CD4-positive, alpha-beta T cell treated with Interleukin-4 for 1 hour (primary cell): ENCODE results near the gene RHCG.
"Not testable (repeated sequence)": the region's sequence is repeated elsewhere in the genome, so short reads cannot be mapped to it uniquely, and the experiment has no call there.

ENCODE experiments used
- DNase-seq, 2 donors: peaks; one replicate each; pipeline ENCODE4 v3.0.0-alpha.2; 2020 to 2022

The RHCG gene

DNA sequence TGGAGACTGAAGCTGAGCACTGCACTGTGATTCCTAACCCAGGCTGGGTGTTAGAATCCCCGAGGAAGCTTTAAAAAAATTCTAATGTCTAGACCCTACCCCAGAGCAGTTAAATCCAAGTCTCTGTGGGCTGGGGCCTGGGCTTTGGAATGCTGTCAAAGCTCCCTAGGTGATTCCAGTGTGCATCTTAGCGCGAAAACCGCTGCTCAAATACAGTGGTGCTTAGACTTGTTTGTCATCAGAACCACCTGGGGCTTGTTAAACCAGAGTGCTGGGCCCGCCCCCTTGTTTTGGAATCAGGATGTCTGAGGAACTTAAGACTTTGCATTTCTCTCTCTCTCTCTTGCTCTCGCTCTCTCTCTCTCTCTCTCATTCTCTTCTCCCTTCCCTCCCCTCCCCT, 20.7 kb downstream of the RHCG start:
- DNase-seq: no peak

DNA sequence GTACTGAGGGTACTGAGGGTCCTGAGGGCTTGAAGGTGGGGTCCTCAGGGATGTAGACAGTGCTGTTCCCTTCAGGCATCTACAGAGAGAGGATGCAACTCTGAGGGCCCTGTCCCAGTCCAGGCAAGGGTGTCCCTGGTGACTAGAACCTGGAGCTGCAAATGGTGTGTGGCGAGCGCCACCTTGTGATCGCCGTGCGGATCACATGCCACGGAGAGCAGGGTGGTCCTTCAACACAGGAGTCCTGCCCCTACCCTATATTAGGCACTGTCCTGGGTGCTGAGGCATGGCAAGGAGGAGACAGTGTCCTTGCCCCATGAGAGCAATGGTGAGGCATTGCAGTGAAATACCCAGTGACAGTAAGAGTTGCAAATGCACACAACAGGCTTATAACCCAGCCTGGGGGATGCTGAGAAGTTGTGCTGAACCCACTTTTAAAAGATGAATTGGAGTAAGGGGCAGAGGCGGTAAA, 23.6 kb downstream of the RHCG start:
- peak; percentile 13 to 53 for DNase-seq

DNA sequence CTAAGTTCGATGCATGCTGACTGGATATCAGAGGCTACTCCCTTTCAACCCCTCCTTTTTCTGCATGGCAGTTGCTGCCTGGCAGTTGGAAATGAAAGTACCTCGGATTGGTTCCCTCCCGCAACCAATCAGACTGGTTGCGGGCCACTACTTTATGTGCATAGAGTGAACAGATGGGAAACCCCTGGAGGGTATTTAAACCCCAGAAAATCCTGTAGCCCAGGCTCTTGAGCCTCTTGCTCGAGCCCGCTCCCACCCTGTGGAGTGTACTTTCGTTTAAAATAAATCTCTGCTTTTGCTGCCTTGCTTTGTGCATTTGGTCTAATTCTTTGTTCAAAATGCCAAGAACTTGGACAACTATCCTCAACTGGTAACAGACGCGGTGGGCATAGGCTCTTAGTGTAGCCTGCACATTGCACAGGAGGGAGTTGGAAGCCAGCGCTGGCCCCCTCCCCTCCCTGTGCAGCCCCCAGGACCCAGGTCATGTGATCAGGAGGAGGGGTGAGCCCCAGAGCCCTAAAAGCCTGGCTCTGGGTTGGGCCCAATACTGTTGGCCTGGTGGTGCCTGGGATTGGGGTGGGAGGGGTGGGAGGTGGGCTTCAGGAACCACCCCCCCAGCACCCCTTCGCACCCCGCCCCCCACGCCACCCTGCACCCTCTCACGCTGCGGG, 26.8 kb downstream of the RHCG start:
- DNase-seq: no peak

DNA sequence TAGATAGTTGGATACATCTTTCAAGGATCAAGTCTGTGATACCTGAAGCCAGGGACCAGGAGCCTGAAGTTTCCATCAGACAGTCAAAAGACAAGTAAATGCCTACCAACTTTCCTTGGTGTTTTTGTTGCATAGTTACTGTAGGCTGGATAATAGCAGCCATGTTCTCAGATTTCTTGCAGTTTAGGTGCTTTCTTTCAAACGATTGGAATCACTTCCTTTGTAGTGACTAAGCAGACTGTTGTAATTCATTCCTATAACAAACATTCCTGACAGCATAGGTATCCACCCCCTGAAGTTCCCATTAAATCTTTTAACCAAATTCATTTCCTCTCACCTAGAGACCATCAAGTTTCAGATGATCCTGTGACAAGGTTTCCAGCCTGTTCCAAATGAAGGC, 27.6 kb downstream of the RHCG start:
- DNase-seq: not testable (repeated sequence)

DNA sequence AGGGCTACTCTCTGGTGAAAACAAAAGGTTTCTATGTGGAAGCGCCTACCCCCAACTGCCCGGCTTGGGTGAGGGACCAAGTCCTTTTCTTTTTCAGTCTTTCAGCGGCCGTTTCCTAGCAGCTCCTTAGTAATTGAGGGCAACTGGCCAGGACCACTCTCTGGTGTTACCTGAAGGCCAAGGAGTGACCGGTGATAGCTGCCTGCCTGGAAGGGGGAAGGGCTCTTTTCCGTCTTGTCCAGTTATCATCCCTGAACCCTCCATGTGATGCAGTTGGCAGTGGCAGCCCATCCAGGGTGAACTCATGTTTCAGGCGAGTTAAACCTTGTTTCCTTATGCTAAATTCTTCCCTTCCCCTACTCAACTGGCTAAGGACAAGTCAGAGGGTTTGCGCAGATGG, 33.3 kb downstream of the RHCG start:
- DNase-seq: no peak

DNA sequence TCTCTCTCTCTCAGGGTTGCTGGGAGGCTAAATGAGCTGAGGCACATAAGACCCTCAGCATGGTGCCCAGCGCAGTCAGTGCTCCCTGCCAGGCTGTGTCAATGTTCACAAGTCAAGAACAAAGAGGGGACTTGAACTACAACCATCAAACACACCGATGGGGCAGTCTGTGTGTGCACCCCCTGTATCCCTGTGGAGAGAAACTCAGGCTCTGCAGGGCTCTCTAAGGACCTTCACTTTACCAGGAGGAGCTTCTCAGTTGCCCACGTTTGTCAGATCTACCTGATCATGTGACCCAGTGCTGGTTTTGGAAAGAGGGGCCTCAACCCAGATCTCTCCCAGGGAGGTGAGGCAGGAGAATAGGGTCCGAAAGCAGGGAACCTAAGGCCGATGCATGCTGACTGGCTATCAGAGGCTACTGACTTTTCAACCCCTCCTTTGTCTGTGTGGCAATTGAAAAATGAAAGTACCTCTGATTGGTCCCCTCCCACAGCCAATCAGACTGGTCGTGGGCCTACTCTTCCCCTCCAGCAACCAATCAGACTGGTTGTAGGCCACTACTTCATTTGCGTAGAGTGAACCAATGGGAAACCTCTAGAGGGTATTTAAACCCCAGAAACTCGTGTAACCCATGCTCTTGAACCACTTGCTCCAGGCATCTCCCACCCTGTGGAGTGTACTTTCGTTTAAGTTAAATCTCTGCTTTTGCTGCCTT, 34.0 kb downstream of the RHCG start:
- DNase-seq: no peak

DNA sequence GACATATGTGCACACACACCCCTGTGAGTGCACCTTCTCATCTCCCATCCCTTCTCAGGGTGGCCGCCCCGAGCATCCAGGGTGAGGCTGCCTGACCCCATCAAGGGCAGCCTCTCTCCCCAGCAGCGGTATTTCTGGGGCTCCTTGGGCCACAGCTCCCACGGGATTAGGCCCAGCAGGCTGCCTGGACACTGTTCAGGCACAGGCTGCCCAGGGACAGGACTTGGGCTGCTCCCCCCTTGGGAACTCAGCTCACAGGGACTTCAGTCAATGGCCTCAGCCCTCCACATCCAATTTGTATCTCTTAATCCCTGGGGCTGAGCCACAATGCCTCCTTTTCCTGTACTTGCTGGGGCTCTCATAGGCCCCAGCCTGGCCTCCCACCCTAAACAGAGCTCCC, 35.0 kb downstream of the RHCG start:
- no peak for DNase-seq

DNA sequence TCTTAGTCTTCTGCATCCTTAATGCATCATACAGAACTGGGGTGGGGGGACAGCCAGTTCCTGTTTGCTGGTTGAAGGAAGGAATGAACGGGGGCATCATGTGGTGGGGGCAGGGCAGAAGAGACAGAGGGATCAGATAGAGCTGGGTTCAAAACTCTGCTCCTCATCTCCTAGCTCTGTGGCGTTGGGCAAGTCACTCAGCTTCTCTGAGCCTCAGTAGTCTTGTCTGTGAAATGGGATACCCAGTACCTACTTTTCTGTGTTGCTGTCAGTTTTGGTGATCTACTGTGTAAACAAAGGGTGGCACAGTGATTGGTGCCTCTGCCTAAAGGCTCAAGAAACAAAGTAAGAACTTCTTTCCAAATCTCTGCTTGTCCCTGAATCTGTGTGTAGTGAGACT, 36.3 kb downstream of the RHCG start:
- DNase-seq: no peak

DNA sequence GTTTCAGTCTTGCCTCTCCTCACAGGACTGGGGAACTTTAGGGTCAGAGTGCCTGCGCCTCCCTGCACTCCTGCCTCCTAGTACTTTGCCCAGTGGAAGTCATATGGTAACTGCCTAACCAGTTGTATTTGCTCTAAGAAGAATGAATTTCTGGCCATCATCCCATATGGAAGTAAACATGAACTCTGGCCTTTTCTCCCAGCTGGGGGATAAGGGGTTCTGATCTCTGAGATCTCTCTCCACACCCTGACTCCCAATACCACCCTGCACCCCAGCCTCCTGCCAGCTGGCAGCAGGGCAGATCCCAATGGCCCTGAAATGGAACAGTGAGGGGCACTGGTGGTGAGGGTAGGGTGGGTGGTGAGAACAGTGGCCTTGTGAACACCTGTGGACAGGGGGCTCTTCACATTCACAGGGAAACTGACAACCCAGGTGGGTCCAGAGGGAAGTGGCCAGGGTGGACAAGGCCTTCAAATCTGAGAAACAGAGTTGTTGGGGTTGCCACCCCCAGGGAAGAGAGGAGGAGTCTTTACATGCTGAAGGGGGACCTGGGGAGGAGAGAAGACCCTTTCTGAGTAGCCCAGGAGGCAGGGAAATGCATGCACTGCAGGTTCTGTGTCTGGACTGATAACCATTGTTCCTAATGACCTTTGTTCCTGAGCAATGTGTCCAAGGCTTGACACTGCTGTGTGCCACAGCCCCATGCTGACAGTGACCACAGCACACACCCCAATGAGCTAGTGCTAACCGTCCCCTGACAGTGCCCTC, 36.9 kb downstream of the RHCG start:
- DNase-seq: no peak

DNA sequence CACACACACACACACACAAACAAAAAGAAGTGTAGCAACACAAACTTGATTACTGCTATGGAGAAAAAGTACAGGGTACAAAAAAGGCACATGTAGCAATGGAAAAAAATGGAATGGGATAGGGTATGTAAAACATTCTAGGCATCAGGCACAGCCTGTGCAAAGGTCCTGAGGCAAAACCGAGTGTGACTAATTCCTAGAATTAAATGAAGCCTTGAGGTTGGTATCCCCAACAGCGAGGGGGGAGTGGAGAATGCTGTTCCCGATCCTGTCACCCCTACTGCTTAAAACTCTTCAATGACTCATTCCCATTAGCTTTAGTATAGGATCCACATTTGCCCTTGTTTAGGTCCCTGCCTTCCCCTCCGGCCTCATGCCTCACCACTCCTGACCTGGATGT, 37.9 kb downstream of the RHCG start:
- no peak for DNase-seq

DNA sequence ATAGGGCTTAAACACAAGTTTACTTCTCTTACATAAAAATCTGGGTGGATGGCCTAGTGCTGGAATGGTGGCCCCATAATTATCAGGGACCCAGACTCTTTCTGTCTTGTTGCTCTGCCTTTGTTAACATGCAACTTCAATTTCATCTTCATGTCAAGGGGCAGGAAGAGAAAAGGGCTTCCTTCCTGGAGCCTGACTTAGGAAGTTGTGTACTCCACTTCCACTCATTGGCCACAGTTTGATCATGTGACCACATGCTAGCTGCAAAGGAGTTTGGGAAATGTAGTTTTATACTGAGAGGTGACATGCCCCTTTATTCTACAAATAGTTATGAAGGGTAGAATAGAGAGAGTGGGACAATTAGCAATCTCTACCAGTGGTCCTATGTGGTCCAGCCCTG, 39.3 kb downstream of the RHCG start:
- DNase-seq: peak in 1 of 2 donors; percentile 5

DNA sequence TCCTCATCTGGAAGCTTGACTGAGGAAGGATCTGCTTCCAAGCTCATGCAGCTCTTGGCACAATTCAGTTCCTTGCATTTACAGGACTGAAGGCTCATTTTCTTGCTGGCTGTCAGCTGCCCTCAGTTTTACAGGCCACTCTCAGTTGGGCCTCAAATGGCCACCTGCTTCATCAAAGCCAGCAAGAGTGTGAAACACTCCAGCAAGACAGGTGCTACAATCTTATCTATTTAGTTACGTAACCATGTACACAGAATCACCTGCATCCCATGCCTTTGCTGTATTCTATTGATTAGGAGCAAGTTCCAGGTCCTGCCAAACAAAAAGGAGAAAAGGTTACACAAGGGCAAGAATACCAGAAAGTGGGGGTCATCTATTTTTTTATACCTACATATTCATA, 40.8 kb downstream of the RHCG start:
- no peak for DNase-seq

DNA sequence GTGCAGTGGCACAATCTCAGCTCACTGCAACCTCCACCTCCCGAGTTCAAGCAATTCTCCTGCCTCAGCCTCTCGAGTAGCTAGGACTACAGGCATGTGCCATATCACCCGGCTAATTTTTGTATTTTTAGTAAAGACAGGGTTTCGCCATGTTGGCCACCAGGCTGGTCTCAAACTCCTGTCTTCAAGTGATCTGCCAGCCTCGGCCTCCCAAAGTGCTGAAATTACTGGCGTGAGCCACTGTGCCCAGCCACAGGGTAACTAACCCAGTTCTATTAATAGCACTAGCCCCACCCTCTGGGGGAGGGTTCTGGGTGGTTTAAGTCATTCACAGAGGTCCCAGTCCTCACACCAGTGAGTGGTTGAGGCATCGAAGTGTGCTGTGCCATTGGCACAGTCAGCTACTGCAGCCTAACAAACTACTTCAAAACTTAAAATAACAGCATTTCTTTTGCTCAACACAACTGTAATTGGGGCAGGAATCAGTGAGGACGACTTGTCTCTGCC, 44.0 kb downstream of the RHCG start:
- DNase-seq: no peak

DNA sequence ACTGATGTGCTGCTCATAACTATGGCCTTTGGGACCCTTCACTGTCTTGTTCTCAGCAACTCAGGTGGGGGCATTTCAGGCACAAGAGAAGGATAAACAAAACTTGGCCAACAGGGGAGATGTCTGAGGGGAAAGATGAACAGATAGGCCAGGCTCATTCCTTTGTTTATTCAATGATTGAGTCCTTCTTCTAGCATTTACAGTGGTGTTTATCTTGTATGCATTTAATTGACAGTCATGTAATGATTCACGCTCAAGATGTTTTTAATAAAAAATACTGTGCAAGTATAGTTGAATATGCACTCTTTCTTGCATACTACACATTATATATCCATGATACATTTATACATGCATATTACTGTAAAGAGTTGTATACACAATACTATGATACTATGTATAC, 44.5 kb downstream of the RHCG start:
- DNase-seq: no peak

DNA sequence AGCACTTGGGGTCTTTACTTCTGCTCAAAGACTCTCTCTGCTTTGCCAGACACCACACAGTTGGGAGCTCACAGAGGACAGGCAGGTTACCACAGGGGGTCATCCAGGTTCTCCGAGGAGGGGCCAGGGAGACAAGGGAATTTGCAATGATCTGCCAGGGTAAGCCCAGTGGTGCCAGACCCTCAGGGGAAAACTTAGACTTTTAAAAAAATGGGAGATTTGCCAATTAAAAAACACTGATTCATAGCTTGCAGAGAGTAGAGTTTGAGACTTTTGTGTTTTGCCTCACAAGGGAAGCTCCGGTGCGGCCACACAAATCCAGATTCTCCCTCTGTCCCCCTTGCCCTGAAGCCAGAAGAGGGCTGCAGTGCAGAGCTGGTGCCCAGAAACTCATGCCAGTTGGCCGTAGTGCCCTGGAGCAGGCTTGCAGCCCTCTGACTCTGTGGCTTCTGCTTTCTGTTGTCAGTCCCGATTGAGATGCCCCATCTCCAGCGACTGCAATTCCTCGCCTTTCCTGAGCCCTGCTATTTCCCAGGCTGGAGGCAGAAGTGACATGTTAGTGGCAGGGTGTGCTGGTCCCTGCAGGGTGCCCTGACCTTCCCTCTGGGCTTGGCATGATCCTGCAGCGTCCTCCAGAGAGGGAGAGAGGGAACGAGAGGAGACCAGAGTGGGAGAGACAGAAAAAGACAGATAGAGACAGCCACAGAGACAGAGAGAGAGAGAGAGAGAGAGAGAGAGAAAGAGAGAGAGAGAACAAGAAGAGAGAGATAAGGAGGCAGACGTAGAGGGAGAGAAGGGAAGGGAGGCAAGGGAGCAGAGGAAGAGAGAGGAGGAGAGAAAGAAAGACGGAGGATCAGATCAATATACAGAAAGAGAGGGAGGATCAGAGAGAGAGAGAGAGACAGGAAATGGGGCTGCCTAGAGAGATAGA, 46.0 kb downstream of the RHCG start:
- no peak for DNase-seq

DNA sequence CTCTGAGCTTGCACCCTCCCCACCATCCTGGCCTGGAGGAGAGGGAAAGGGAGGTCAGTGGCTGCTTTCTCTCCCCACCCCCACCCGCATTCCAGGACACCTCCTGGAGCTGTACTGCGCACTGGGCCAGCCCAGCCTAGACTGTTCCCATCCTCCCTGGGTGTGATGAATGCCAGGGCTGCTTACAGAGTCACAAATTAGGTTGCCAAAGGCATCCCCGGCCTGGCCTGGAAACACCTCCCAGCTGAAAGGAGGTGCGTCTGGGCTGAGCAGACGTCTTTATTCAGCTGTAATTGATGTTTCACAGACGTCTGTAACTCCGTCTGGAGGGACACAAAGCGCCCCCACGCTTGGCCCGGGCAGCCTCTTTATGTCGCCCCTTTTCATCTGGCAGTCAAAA, 47.6 kb downstream of the RHCG start:
- no peak for DNase-seq

DNA sequence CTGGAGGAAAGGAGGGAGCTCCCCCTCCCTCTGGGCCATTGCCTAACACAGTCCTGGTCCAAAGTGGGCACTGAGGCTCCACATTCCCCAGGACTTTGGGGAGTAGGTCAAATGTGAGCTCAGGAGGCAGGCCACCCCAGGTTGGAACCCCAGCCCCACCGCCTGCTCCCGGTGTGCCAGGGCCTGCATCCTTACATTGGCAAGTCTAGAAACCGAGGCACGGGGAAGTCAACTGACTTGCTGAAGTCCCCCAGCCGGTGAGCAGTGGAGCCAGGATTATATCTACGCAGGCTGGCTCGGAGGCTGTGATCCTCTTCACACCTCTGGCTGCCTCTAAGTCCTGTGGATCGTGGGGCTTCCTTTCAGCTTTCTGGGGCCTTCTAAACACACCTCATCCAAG, 48.7 kb downstream of the RHCG start:
- DNase-seq: no peak

DNA sequence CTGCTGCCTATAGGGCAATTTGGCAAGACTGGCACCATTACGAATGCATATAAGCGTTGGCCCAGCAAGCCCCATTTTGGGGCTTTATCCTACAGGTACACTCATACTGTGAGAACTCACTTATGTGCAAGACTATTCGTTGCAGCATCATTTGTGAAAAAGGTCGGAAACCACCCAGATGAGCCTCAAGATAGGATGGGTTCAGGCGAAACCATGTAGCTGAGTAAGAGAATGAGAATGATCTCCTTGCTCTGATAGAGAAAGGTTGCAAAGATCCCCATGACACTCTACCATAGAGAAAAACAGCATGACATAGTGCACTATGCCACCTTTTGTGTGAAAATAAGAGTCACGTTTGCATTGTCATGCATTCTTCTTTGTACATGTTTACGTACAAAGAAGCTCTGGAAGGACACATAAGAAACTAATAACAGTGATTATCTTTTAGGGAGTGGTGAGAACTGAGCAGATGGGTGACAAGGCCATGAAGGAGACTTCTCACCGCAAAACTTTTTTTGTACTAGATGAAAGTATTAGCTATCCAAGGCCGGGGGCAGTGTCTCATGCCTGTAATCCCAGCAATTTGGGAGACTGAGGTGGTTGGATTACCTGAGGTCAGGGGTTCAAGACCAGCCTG, 50.0 kb downstream of the RHCG start:
- DNase-seq: no peak

DNA sequence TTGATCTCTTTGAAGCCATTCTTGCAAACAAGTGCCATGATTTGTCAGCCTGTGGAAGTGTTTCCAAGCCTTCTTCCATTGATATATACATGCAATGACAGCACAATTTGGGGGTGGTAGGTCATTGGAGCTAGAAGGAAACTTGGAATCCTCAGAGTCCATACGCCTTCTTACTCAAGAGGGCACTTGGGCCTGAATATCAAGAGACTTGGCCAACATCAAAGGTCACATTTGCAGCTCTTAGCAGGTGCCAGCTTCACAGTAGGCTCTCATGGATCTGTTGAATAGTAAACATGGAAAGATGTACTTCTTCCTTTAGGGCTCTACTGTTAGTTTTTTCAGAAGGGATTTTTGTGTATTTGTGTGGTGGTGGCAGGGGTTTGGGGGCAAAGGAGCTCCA, 50.9 kb downstream of the RHCG start:
- DNase-seq: no peak

DNA sequence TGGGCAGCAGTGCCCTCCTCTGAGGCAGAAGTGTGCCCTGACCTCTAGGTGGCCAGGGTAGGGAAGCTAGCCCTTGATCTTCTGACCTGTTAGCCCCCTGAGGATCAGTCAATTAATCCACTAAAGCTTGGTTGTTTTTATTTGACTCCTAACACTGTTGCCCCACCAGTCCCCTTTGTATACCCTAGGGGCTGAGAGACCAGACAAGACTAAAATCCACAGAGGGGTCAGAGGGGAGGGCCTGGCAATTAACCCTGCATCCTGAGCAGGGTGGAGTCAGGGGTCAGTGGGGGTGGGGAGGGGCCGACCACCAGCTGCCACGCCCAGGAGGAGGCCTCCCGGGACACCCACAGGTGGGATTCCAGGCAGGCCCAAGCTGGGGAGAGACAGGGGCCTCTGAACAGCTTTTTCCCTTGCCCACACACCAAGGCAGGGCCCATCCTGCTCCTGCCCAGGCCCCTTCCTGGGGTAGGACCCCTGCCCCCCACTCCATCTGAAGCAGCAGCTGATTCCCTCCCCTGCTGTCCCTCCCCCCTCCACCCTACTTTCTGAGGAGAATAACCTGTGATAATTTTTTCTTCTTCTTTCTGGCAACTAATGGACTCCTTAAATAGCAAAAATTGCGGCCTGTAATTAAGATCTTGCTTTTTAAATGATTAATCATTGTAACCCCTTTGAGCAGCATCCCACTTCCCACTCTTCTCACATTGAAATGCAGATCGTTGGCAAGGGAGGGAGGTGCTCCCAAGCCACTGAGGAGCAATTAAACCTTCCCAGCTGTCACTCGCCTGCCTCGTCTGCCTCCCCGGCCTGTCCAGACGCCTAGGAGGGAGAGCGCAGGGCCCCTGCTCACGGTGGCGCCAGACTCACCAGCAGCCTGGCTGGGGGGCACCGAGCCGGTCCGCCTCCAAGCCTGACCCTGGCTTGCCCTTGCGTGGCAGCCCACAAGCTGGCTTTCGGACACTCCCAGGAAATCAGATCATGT, 51.9 kb downstream of the RHCG start:
- DNase-seq: no peak

DNA sequence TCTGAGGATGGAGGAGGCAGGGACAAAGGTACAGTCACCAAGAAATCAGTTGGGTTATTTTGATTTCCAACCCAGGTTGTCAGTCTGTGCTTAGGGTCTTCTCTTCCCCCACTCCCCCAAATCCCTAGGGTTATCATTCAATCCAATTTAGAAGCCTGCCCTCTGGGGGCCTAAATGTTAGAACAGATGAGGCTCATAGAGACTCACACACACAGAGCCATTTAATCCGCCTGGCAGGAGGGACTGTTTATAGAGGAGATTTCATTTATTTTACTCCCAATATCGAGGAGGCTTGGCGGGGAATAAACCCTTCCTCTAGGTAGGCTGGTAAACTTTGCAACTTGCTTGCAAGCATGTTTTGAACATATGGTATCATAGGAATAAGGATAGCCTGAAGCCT, 52.8 kb downstream of the RHCG start:
- no peak for DNase-seq
